HCT116 (cell line): ENCODE measurements around the gene NANOS2. TPM values are rescaled to one million over a fixed set of nuclear protein-coding genes. Genes with fewer than 3 reads are reported as not detected.

Experiments used
- ATAC-seq: fragments of 200-7000 bp; cut with Tn5 transposase; 2 replicates; pipeline ENCODE4 v1.9.1; 2020; ENCODE audit warnings: mild to moderate bottlenecking, moderate library complexity
- BruUV-seq: library from RNA; stranded (reverse); fragments of 400-500 nt; replicated peaks from 2 replicates; lab custom pipeline; 2021; lab: Mats Ljungman, UMichigan
- CTCF ChIA-PET: fragments of 300-600 bp; sonication (Branson Sonifier 250); formaldehyde crosslinking; loops from one replicate; lab custom pipeline; 2021; ENCODE audit warnings: antibody characterized with exemption; lab: Charles Lee
- POLR2A ChIA-PET: fragments of 300-600, 350-600 bp; sonication (Branson Sonifier 250); formaldehyde crosslinking; loops from one replicate; lab custom pipeline; 2021; ENCODE audit warnings: antibody characterized with exemption; lab: Charles Lee
- RAD21 ChIA-PET, 2 experiments: fragments of 300-600 bp; sonication (Branson Sonifier 250); formaldehyde crosslinking; loops; one replicate each; lab custom pipeline; 2023; ENCODE audit warnings: low total read pairs in 2 of 2; ENCODE audit not compliant: uncharacterized antibody in 2 of 2, unreplicated experiment in 2 of 2, low non-redundant PET in 1 of 2; lab: Charles Lee
- DNase-seq: peaks from one replicate; pipeline ENCODE4 v3.0.0-alpha.2; 2010; ENCODE audit warnings: low read depth, low spot score
- H2AFZ ChIP-seq: fragments of 200-600 bp; shearing (Covaris generic), sonication (generic); 2 replicates; pipeline ENCODE4 v1.6.1; 2017; ENCODE audit warnings: low read depth, mixed run types, mixed read lengths, antibody characterized with exemption, low read length; ENCODE audit not compliant: poor library complexity, severe bottlenecking
- H3K27ac ChIP-seq: 2 replicates; pipeline ENCODE4 v1.5.1; 2012; ENCODE audit warnings: low read depth, low read length
- H3K27me3 ChIP-seq: fragments of 200-600 bp; sonication (generic); 2 replicates; pipeline ENCODE4 v1.6.1; 2016; ENCODE audit warnings: mixed run types, low read length, mixed read lengths; ENCODE audit not compliant: insufficient read depth
- H3K36me3 ChIP-seq, 2 experiments: fragments of 200-500 bp in 1 of 2; fragments of 200-600 bp in 1 of 2; sonication (Bioruptor generic) in 1 of 2; sonication (generic) in 1 of 2; 2 replicates each; pipeline versions ENCODE4 v1.5.1 to v1.6.1; 2014 to 2016; ENCODE audit warnings: low read length in 2 of 2, inconsistent platforms in 1 of 2, mixed read lengths in 1 of 2, mixed run types in 1 of 2; ENCODE audit not compliant: insufficient read depth in 2 of 2, control insufficient read depth in 1 of 2
- H3K4me1 ChIP-seq, 2 experiments: fragments of 200-600 bp in 1 of 2; sonication (generic) in 1 of 2; 2 replicates each; pipeline versions ENCODE4 v1.5.1 to v1.6.1; 2012 to 2017; ENCODE audit warnings: low read length in 2 of 2, inconsistent platforms in 1 of 2, mild to moderate bottlenecking in 1 of 2, mixed read lengths in 1 of 2, mixed run types in 1 of 2, moderate library complexity in 1 of 2; ENCODE audit not compliant: insufficient read depth in 2 of 2, control insufficient read depth in 1 of 2
- H3K4me2 ChIP-seq: fragments of 200-600 bp; sonication (generic); 2 replicates; pipeline ENCODE4 v1.6.1; 2017; ENCODE audit warnings: mixed run types, low read length, mixed read lengths
- H3K4me3 ChIP-seq, 2 experiments: fragments of 200-600 bp in 1 of 2; sonication (generic) in 1 of 2; replicated peaks in 1 of 2; 2 replicates each; pipeline ENCODE4 v1.5.1; 2011 to 2016; ENCODE audit warnings: low read length in 2 of 2, control low read depth in 1 of 2, low read depth in 1 of 2, mild to moderate bottlenecking in 1 of 2, mixed read lengths in 1 of 2, mixed run types in 1 of 2
- H3K79me2 ChIP-seq: fragments of 200-600 bp; sonication (generic); 2 replicates; pipeline ENCODE4 v1.6.1; 2017; ENCODE audit warnings: mild to moderate bottlenecking, mixed run types, low read length, moderate library complexity, mixed read lengths; ENCODE audit not compliant: insufficient read depth
- H3K9ac ChIP-seq: fragments of 200-600 bp; sonication (generic); 2 replicates; pipeline ENCODE4 v1.6.1; 2016; ENCODE audit warnings: low read length, mixed read lengths
- H3K9me2 ChIP-seq: fragments of 200-600 bp; sonication (generic), shearing (Covaris generic); 2 replicates; pipeline ENCODE4 v1.6.1; 2017; ENCODE audit warnings: mixed run types, mild to moderate bottlenecking, moderate library complexity; ENCODE audit not compliant: insufficient read depth
- H3K9me3 ChIP-seq, 2 experiments: fragments of 200-500 bp in 1 of 2; fragments of 200-600 bp in 1 of 2; sonication (Bioruptor generic) in 1 of 2; sonication (generic) in 1 of 2; 2 replicates each; pipeline ENCODE4 v1.6.1; 2014 to 2017; ENCODE audit warnings: low read length in 2 of 2, mixed read lengths in 2 of 2, inconsistent platforms in 1 of 2, low read depth in 1 of 2, mild to moderate bottlenecking in 1 of 2, mixed run types in 1 of 2, moderate library complexity in 1 of 2; ENCODE audit not compliant: control insufficient read depth in 1 of 2, insufficient read depth in 1 of 2
- H4K20me1 ChIP-seq: fragments of 200-600 bp; sonication (generic), shearing (Covaris generic); 2 replicates; pipeline ENCODE4 v1.6.1; 2017; ENCODE audit warnings: mixed run types, mild to moderate bottlenecking, moderate library complexity; ENCODE audit not compliant: insufficient read depth
- CBX3 ChIP-seq: IDR thresholded peaks from 2 replicates; pipeline ENCODE4 v1.6.1; 2012; ENCODE audit warnings: low read depth
- EZH2 ChIP-seq: fragments of 200-600 bp; sonication (generic); IDR thresholded peaks from 2 replicates; pipeline ENCODE4 v1.6.1; 2017; ENCODE audit warnings: antibody characterized with exemption, mixed run types
- EZH2phosphoT487 ChIP-seq: fragments of 200-600 bp; IDR thresholded peaks from 2 replicates; pipeline ENCODE4 v1.6.1; 2018; ENCODE audit warnings: antibody characterized with exemption, borderline replicate concordance
- FOSL1 ChIP-seq: IDR thresholded peaks from 2 replicates; pipeline ENCODE4 v1.6.1; 2012; ENCODE audit warnings: low read depth
- JUND ChIP-seq: IDR thresholded peaks from 2 replicates; pipeline ENCODE4 v1.6.1; 2012
- SP1 ChIP-seq: IDR thresholded peaks from 2 replicates; pipeline ENCODE4 v1.6.1; 2012; ENCODE audit warnings: low read depth
- ZFX ChIP-seq: fragments of 450-650 bp; IDR thresholded peaks from 2 replicates; pipeline ENCODE4 v1.6.1; 2017
- intact Hi-C: fragments of 100-400 bp; cut with micrococcal nuclease; formaldehyde crosslinking; loops from 2 replicates; pipeline ENCODE4 v1.10.0; 2022
- total RNA-seq: library from RNA; stranded (reverse); gene quantifications from one replicate; pipeline ENCODE4 v1.2.1, GENCODE V29; 2021; ENCODE audit not compliant: unreplicated experiment
- TF ChIP-seq, protein P1 (sequence below): IDR thresholded peaks from 2 replicates; pipeline ENCODE4 v1.6.1; 2012
- TF ChIP-seq, protein P2 (sequence below), 3 experiments: fragments of 200-600 bp in 1 of 3; sonication (generic) in 1 of 3; IDR thresholded peaks in 2 of 3; conservative IDR thresholded peaks in 1 of 3; 2 replicates each; pipeline ENCODE4 v1.5.1; 2012 to 2017; ENCODE audit warnings: low read depth in 2 of 3, low read length in 2 of 3, antibody characterized with exemption in 1 of 3, borderline replicate concordance in 1 of 3, control low read depth in 1 of 3, mild to moderate bottlenecking in 1 of 3, mixed read lengths in 1 of 3, mixed run types in 1 of 3, moderate library complexity in 1 of 3; ENCODE audit not compliant: insufficient read depth in 1 of 3
- TF ChIP-seq, protein P3 (sequence below): IDR thresholded peaks from 2 replicates; pipeline ENCODE4 v1.6.1; 2012
- TF ChIP-seq, protein P4 (sequence below): IDR thresholded peaks from 2 replicates; pipeline ENCODE4 v1.6.1; 2012; ENCODE audit warnings: low read depth

Gene NANOS2
- total RNA-seq, 1 experiment from 2014 or later = not detected

DNA sequence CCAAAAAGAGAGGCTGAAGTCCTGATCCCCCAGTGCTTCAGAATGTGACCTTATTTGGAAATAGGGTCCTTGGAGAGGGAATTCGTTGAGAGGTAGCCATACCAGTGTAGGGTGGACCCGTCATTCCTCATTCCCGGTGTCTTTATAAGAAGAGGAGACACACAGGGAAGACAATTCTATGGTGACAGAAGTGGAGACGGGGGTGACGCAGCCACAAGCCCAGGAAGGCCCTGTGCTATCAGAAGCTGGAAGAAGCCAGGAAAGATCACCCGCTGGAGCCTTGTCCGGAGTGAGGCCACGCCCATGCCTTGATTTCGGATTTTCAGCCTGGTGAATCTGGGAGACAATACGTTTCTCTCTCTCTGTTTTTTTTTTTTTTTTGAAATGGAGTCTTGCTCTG is 9.6 kb downstream of the NANOS2 start:
- intact Hi-C loops = no loop called here
- TF ChIP-seq EZH2phosphoT487 (no peak), EZH2 (no peak), JUND (no peak), ZFX (no peak), CBX3 (no peak), SP1 (no peak), FOSL1 (no peak)
- TF ChIP-seq, protein P1, sequence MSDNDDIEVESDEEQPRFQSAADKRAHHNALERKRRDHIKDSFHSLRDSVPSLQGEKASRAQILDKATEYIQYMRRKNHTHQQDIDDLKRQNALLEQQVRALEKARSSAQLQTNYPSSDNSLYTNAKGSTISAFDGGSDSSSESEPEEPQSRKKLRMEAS = no peak
- TF ChIP-seq, protein P2, sequence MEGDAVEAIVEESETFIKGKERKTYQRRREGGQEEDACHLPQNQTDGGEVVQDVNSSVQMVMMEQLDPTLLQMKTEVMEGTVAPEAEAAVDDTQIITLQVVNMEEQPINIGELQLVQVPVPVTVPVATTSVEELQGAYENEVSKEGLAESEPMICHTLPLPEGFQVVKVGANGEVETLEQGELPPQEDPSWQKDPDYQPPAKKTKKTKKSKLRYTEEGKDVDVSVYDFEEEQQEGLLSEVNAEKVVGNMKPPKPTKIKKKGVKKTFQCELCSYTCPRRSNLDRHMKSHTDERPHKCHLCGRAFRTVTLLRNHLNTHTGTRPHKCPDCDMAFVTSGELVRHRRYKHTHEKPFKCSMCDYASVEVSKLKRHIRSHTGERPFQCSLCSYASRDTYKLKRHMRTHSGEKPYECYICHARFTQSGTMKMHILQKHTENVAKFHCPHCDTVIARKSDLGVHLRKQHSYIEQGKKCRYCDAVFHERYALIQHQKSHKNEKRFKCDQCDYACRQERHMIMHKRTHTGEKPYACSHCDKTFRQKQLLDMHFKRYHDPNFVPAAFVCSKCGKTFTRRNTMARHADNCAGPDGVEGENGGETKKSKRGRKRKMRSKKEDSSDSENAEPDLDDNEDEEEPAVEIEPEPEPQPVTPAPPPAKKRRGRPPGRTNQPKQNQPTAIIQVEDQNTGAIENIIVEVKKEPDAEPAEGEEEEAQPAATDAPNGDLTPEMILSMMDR (IDR thresholded peaks at IDR 0.05 in 2 of 3, conservative IDR thresholded peaks at IDR 0.05 in 1 of 3; ENCODE audit: borderline replicate concordance in 1 of 3, insufficient read depth in 1 of 3, low read depth in 2 of 3, low read length in 2 of 3) = no peak
- TF ChIP-seq, protein P3, sequence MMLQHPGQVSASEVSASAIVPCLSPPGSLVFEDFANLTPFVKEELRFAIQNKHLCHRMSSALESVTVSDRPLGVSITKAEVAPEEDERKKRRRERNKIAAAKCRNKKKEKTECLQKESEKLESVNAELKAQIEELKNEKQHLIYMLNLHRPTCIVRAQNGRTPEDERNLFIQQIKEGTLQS = no peak
- TF ChIP-seq, protein P4, sequence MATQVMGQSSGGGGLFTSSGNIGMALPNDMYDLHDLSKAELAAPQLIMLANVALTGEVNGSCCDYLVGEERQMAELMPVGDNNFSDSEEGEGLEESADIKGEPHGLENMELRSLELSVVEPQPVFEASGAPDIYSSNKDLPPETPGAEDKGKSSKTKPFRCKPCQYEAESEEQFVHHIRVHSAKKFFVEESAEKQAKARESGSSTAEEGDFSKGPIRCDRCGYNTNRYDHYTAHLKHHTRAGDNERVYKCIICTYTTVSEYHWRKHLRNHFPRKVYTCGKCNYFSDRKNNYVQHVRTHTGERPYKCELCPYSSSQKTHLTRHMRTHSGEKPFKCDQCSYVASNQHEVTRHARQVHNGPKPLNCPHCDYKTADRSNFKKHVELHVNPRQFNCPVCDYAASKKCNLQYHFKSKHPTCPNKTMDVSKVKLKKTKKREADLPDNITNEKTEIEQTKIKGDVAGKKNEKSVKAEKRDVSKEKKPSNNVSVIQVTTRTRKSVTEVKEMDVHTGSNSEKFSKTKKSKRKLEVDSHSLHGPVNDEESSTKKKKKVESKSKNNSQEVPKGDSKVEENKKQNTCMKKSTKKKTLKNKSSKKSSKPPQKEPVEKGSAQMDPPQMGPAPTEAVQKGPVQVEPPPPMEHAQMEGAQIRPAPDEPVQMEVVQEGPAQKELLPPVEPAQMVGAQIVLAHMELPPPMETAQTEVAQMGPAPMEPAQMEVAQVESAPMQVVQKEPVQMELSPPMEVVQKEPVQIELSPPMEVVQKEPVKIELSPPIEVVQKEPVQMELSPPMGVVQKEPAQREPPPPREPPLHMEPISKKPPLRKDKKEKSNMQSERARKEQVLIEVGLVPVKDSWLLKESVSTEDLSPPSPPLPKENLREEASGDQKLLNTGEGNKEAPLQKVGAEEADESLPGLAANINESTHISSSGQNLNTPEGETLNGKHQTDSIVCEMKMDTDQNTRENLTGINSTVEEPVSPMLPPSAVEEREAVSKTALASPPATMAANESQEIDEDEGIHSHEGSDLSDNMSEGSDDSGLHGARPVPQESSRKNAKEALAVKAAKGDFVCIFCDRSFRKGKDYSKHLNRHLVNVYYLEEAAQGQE = no peak
- H3K27ac ChIP-seq = no peak overlapping the region
- peaks cover 0 to 10% of the 10 kb centered on the region in 2 experiments; a peak in 1 of 4 replicates for H3K4me1 ChIP-seq
- H3K4me3 ChIP-seq = no peak overlapping the region
- DNase-seq (no peak), ATAC-seq (no peak)
- H4K20me1 ChIP-seq = no peaks in the 10 kb centered on the region
- no peaks in the 10 kb centered on the region for H3K27me3 ChIP-seq
- H3K79me2 ChIP-seq = peaks cover 5% of the 10 kb centered on the region; the same call in 1 of the 2 replicates
- POLR2A ChIA-PET = no interaction called here
- no peak overlapping the region for H3K9ac ChIP-seq
- no TSS peak for BruUV-seq
- H3K36me3 ChIP-seq = no peaks in the 10 kb centered on the region
- CTCF ChIA-PET = interaction anchor here (0.6 kb wide), 1 partner anchor 124 kb away, joined by 3 read pairs; no protein-coding TSS in a partner anchor
- no peaks in the 10 kb centered on the region for H3K9me2 ChIP-seq
- RAD21 ChIA-PET = no interaction called here
- H3K9me3 ChIP-seq = no peaks in the 10 kb centered on the region
- H2AFZ ChIP-seq = no peak overlapping the region
- no peak overlapping the region for H3K4me2 ChIP-seq
